ENCODE measurements around the gene CDH24.

DNA sequence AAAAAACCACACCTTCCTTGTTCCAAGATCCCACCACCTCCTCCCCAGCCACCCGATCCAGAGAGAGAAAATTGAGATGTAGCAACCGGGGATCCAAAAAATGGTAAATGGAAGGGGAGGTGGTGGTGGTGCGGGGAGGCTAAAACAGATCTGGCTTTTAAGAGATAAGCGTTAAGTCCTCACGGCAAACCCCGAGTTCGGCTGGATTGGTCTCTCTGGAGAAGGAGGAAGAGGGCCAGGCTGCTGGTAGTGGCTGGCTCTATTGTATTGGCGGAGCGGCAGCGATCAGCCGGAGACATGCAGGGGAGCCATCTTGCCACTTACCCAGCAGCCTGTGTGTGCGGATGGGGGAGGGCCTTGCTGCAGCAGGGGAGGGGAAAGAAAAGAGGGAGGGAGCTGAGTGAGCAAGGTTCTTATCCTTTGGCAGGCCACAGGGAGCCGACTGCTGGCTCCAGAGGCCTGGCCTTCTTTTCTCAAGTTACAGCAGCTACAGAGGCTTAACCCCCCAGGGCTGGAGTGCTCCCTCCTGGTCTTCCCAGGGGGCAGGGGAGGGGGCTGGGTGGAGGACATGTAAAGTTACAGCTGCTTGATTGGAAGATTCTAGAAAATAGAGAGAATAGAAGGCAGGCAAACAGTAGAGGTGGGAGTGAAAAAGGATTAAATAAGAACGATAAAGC lies 14.1 kb upstream of the CDH24 start:
- TF ChIP-seq EZH2 (IDR thresholded peaks at IDR 0.05; ENCODE audit: borderline replicate concordance, low read depth, low read length, severe bottlenecking) (no peak), FOS (IDR thresholded peaks at IDR 0.05; ENCODE audit: borderline replicate concordance, insufficient read depth, low read length) (no peak)
- TF ChIP-seq, protein P1, sequence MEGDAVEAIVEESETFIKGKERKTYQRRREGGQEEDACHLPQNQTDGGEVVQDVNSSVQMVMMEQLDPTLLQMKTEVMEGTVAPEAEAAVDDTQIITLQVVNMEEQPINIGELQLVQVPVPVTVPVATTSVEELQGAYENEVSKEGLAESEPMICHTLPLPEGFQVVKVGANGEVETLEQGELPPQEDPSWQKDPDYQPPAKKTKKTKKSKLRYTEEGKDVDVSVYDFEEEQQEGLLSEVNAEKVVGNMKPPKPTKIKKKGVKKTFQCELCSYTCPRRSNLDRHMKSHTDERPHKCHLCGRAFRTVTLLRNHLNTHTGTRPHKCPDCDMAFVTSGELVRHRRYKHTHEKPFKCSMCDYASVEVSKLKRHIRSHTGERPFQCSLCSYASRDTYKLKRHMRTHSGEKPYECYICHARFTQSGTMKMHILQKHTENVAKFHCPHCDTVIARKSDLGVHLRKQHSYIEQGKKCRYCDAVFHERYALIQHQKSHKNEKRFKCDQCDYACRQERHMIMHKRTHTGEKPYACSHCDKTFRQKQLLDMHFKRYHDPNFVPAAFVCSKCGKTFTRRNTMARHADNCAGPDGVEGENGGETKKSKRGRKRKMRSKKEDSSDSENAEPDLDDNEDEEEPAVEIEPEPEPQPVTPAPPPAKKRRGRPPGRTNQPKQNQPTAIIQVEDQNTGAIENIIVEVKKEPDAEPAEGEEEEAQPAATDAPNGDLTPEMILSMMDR (IDR thresholded peaks at IDR 0.05; ENCODE audit: extremely low read depth in 1 of 2, insufficient read depth in 1 of 2, low read depth in 1 of 2, low read length in 2 of 2): no peak
